HG03457 (cell line): ENCODE results near the gene FBXL2.

ENCODE experiments used
- ATAC-seq: cut with Tn5 transposase; IDR thresholded peaks from one replicate; pipeline ENCODE4 v1.9.1; 2021; ENCODE audit warnings: moderate number of reproducible peaks; ENCODE audit not compliant: unreplicated experiment

The FBXL2 gene

DNA sequence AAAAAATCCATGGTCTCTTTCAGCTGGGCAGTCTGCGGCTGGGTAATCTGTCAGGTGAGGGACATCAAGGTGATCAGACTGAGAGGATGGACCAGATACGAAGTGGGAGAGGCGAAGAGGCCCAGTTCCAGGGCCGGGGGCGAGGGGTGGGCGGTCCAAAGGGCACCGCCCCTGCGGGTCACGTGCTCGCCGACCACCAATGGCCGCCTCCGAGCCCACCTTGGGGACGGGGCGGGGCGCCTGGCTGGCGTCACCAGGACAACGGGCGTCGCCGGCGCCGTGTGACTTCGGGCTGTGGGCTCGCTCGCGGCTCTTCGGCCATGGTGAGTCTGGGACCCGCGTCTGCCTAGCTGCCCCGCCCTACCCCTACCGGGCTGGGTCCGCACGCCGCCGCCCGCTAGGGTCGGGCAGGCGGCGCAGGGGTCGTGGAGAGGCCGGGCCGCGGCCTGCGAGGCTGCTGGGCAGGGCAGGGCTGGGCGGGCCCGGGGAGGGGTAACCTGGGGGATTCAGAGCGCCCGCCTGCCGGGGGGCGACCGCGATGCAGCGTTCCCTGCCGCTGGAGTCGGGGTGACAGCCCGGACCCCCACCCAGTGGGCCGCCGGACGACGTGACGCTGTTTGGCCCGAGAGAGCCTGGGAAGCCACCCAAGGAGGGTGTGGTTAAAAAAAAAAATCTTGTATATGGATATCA lies at the start of gene FBXL2:
Gene FBXL2 (plus strand): TSS at position 250 of the 690 bp plus-strand sequence. CDS start 71 bp downstream, at position 321.
- ATAC-seq = no peak

- no peak for ATAC-seq
These were observed 48.2 kb upstream of the FBXL2 start for GRCh38 chr3:33229066-33229465.

DNA sequence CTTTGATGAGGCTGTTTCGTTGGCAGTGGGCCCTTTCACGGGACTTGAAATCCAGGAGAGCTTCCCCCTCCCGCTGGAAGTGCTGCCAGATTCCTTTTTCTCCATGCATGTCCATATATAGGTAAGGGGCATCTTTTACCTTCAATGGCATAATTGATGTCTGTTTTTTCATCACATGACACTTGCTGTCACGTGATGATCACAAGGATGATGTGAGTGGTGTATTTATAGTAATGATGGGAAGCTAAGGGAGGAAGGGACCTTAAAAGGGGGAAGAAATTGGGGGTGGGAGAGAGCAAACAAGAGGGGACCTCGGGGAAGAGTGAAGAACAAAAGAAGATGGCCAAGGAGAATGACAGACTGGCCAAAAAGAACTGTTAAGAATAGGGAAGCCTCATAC lies 47.3 kb upstream of the FBXL2 start:
- ATAC-seq = no peak

GRCh38 chr3:33231756-33232465 lies 45.3 kb upstream of the FBXL2 start:
- ATAC-seq = no peak

- ATAC-seq = no peak
These were observed 43.4 kb upstream of the FBXL2 start for GRCh38 chr3:33233884-33234283.

DNA sequence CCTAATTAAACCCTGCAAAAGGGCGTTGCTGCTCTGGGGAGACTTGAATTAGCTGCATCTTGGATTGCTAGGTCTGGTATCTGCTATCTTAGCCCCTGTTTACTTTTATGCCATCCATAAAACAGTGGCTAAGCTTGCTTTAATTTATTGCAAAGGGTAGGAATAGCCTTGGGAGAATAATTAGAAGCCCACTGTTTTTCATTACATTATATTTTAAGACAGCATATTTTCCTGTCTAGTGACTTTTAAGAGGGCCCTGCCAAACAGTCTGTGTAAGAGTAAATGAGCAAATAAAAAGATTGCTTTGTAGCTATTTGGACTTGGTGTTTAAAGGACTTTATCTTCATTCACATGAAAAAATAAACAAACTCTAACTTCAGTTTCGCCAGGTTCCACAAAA lies 41.2 kb upstream of the FBXL2 start:
- no peak for ATAC-seq

DNA sequence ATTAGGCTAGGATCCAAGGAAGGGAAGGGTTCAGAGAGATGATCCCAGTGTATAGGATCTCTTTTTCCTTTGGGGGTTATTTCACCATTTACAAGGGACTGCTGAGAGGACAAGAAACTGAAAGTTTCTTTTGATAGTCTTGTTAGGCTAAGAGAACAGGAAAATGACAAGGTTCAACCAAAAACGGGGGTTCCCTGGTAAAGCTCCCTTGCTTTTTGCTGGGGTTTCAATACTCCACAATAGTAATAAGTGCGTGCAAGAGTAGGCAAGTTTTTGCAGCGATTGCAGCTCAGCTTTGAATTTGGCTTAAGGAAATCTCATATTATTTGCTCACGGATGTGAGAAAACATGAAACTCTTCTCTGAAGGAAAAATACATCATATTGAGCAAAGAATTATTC lies 39.8 kb upstream of the FBXL2 start:
- no peak for ATAC-seq

DNA sequence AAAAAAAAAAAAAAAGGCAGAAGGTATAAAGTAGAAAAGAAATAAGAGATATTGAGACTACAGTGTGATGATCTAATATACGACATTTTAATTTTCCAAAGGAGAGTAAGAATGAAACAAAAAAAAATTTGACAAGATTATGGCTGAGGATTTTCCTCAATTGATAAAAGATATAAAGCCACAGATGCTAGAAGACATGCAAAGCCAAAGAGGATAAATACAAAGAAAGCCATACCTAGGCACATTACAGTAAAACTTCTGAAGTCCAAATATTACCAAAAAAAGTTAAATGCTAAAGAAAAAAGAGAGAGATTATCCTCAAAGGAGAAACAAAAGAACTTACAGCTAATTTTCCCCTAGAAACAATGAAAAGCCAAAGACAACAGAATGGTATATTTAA lies 38.3 kb upstream of the FBXL2 start:
- ATAC-seq = no peak

- no peak for ATAC-seq
These were observed 37.0 kb upstream of the FBXL2 start for GRCh38 chr3:33240261-33240660.

DNA sequence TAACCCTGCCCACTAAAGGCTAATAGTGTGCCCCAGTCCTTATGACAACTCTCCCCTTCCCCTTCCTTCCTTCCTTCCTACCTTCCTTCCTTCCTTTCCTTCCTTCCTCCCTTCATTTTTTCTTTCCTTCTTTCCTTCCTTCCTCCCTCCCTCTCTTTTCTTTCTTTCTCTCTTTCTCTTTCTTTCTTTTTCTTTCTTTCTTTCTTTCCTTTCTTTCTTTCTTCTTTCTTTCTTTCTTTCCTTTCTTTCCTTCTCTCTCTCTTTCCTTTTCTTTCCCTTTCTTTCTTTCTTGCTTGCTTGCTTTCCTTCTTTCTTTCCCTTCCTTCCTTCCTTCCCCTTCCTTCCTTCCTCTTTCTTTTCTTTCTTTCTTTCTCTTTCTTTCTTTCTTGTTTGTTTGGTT lies 30.5 kb upstream of the FBXL2 start:
- no peak for ATAC-seq

- ATAC-seq = no peak
These were observed 26.5 kb upstream of the FBXL2 start for GRCh38 chr3:33250712-33251111.

DNA sequence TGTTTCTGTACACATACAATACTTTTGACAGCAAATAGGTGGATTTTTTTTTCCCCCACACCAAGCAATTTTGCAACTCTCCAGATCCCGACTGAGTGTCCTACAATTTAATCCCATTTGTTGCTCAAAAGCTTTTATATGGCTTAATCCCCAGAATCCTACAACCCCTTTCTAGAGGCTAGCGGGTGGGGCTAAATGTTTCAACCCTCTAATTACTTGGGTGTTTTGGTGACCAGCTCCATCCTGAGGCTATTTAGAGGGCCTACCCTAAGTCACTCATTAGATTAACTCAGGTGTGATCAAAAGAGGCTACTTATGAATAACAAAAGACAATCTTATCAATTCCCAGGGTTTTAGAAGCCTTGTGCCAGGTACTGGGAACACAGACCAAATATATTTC lies 21.0 kb upstream of the FBXL2 start:
- ATAC-seq = no peak

DNA sequence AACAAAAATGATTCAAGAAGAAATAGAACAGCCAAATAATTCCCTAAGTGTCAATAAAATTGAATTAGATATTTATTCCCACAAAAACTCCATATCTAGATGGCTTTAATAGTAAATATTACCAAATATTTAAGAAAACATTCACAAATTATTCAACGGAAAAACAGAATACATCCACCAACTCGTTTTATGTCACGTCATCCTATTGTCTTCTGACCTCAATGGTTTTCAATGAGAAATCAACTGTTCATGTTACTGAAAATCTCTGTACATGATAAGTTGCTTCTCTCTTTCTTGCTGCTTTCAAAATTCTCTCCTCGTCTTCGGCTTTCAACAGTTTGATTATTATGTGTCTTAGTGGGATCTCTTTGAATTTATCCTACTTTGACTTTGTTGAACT lies 17.1 kb upstream of the FBXL2 start:
- ATAC-seq = no peak

- no peak for ATAC-seq
These were observed 7.9 kb upstream of the FBXL2 start for GRCh38 chr3:33269385-33269784.

DNA sequence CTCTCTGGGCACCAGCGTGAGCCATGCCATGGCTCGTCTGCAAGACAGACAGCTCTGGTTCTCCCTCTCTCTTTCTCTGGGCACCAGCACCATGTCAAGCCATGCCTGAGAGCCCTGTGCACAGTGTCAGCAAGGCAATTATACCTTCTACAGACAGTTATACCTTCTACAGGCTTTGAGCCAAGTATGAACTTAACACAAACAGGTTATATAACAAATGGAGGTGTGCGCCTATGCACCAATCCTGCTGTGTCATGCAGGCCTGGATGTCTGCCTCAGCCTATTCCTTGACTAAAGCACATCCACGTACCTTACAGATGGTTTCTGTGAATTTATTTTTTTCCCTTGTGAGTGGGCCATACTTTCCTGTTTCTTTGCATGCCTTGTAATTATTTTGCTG lies 5.9 kb upstream of the FBXL2 start:
- no peak for ATAC-seq

GRCh38 chr3:33273628-33274027 lies 3.6 kb upstream of the FBXL2 start:
- no peak for ATAC-seq

DNA sequence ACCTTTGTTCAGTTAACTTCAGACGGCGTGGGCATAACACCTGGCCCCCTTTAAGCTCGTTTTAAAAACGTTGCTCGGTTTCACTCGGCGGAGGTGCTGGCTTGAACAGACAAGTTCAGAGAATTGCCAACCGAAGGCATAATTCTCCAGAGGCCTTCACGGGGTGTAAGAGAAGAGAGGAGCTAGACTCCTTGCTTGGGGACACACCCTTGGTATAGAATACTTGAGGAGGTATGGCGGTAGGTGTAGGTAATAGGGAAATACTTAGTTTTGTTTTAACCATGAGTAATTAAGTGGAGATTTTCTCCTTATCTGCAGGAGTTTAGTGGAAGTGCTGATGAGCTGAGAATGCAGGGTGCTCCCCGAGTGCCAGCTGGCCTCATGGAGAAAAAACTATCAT lies 921 bp downstream of the FBXL2 start:
- no peak for ATAC-seq

GRCh38 chr3:33287672-33288282 lies 10.5 kb downstream of the FBXL2 start:
- ATAC-seq = no peak

- no peak for ATAC-seq
These were observed 22.3 kb downstream of the FBXL2 start for GRCh38 chr3:33299395-33300081.

- no peak for ATAC-seq
These were observed 35.1 kb downstream of the FBXL2 start for GRCh38 chr3:33312361-33312760.

- ATAC-seq = no peak
These were observed 36.1 kb downstream of the FBXL2 start for GRCh38 chr3:33313331-33313730.

GRCh38 chr3:33314993-33315392 lies 37.8 kb downstream of the FBXL2 start:
- no peak for ATAC-seq
